ENCODE data around the gene COPZ2.

COPZ2 gene

DNA sequence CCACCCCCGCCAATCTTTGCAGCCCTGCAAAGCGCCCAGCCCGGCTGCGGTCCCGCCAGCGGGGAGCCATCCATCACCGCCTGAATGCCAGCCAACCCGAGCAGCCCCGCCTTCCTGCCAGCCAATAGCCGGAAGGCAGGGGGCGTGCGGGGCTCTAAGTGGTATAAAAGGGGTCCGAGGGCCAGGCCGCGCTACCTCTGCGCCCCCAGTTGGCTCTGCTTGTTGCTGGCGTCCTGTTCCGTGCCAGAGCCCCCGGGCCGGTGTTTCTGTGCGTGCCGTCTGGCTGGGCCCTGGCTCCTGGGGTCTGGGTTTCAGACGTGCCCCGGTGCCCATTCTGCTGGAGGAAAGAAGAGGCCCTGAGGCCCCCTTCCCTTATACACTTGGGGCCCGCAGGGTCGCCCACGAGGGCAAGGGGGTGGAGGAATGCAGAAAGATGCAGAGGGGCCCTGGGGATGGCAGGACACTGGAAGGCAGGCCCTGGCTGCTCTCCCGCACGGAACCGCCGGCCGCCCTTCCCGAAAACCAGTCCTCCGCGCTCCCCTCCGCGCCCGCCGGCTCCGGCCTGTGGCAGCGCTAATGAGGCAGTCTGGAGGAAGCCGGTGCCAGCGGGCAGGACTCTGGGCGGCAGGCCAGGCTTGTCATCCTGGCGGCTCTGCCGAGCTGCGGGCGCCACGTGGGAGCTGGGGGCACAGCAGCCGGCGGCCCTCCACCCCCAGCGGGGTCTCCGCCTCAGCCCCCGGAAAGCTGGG lies 14.0 kb downstream of the COPZ2 start (continued):
- TF ChIP-seq, protein P1, sequence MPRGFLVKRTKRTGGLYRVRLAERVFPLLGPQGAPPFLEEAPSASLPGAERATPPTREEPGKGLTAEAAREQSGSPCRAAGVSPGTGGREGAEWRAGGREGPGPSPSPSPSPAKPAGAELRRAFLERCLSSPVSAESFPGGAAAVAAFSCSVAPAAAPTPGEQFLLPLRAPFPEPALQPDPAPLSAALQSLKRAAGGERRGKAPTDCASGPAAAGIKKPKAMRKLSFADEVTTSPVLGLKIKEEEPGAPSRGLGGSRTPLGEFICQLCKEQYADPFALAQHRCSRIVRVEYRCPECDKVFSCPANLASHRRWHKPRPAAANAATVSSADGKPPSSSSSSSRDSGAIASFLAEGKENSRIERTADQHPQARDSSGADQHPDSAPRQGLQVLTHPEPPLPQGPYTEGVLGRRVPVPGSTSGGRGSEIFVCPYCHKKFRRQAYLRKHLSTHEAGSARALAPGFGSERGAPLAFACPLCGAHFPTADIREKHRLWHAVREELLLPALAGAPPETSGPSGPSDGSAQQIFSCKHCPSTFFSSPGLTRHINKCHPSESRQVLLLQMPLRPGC (tag by site-specific recombination; IDR thresholded peaks at IDR 0.05): no peak
- TF ChIP-seq BCL11A (tag by site-specific recombination; IDR thresholded peaks at IDR 0.05; ENCODE audit: low read depth): peak; percentile 61
- TF ChIP-seq, protein P2, sequence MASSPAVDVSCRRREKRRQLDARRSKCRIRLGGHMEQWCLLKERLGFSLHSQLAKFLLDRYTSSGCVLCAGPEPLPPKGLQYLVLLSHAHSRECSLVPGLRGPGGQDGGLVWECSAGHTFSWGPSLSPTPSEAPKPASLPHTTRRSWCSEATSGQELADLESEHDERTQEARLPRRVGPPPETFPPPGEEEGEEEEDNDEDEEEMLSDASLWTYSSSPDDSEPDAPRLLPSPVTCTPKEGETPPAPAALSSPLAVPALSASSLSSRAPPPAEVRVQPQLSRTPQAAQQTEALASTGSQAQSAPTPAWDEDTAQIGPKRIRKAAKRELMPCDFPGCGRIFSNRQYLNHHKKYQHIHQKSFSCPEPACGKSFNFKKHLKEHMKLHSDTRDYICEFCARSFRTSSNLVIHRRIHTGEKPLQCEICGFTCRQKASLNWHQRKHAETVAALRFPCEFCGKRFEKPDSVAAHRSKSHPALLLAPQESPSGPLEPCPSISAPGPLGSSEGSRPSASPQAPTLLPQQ (tag by site-specific recombination; IDR thresholded peaks at IDR 0.05): peak; percentile 18
- TF ChIP-seq, protein P3, sequence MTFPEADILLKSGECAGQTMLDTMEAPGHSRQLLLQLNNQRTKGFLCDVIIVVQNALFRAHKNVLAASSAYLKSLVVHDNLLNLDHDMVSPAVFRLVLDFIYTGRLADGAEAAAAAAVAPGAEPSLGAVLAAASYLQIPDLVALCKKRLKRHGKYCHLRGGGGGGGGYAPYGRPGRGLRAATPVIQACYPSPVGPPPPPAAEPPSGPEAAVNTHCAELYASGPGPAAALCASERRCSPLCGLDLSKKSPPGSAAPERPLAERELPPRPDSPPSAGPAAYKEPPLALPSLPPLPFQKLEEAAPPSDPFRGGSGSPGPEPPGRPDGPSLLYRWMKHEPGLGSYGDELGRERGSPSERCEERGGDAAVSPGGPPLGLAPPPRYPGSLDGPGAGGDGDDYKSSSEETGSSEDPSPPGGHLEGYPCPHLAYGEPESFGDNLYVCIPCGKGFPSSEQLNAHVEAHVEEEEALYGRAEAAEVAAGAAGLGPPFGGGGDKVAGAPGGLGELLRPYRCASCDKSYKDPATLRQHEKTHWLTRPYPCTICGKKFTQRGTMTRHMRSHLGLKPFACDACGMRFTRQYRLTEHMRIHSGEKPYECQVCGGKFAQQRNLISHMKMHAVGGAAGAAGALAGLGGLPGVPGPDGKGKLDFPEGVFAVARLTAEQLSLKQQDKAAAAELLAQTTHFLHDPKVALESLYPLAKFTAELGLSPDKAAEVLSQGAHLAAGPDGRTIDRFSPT (tag by site-specific recombination; IDR thresholded peaks at IDR 0.05): peak; percentile 91
- TF ChIP-seq GLIS1 (tag by site-specific recombination; IDR thresholded peaks at IDR 0.05): no peak; the same call in 1 of the 2 replicates
- TF ChIP-seq, protein P4, sequence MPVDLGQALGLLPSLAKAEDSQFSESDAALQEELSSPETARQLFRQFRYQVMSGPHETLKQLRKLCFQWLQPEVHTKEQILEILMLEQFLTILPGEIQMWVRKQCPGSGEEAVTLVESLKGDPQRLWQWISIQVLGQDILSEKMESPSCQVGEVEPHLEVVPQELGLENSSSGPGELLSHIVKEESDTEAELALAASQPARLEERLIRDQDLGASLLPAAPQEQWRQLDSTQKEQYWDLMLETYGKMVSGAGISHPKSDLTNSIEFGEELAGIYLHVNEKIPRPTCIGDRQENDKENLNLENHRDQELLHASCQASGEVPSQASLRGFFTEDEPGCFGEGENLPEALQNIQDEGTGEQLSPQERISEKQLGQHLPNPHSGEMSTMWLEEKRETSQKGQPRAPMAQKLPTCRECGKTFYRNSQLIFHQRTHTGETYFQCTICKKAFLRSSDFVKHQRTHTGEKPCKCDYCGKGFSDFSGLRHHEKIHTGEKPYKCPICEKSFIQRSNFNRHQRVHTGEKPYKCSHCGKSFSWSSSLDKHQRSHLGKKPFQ (tag by site-specific recombination; IDR thresholded peaks at IDR 0.05): 0 out of 2 replicates have a peak, but pooled peaks have one; percentile 20
- TF ChIP-seq ZNF133 (tag by site-specific recombination; IDR thresholded peaks at IDR 0.05): no peak
- TF ChIP-seq, protein P5, sequence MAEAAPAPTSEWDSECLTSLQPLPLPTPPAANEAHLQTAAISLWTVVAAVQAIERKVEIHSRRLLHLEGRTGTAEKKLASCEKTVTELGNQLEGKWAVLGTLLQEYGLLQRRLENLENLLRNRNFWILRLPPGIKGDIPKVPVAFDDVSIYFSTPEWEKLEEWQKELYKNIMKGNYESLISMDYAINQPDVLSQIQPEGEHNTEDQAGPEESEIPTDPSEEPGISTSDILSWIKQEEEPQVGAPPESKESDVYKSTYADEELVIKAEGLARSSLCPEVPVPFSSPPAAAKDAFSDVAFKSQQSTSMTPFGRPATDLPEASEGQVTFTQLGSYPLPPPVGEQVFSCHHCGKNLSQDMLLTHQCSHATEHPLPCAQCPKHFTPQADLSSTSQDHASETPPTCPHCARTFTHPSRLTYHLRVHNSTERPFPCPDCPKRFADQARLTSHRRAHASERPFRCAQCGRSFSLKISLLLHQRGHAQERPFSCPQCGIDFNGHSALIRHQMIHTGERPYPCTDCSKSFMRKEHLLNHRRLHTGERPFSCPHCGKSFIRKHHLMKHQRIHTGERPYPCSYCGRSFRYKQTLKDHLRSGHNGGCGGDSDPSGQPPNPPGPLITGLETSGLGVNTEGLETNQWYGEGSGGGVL (tag by site-specific recombination; IDR thresholded peaks at IDR 0.05): peak; percentile 40
- TF ChIP-seq IKZF3 (tag by site-specific recombination; IDR thresholded peaks at IDR 0.05): peak; percentile 76; the same call in 1 of the 2 replicates
- no peak for TF ChIP-seq ZNF837 (tag by site-specific recombination; IDR thresholded peaks at IDR 0.05)
- peak; percentile 46; the same call in 1 of the 2 replicates for TF ChIP-seq KLF7 (tag by site-specific recombination; IDR thresholded peaks at IDR 0.05; ENCODE audit: borderline replicate concordance)
- TF ChIP-seq ZNF776 (tag by site-specific recombination; IDR thresholded peaks at IDR 0.05; ENCODE audit: borderline replicate concordance): no peak
- TF ChIP-seq KLF9 (tag by site-specific recombination; IDR thresholded peaks at IDR 0.05; ENCODE audit: low read depth): peak; percentile 72
- no peak for TF ChIP-seq ZNF433 (tag by site-specific recombination; IDR thresholded peaks at IDR 0.05; ENCODE audit: low read depth)
- peak; percentile 68 for TF ChIP-seq KLF16 (tag by site-specific recombination; IDR thresholded peaks at IDR 0.05)
- TF ChIP-seq, protein P6, sequence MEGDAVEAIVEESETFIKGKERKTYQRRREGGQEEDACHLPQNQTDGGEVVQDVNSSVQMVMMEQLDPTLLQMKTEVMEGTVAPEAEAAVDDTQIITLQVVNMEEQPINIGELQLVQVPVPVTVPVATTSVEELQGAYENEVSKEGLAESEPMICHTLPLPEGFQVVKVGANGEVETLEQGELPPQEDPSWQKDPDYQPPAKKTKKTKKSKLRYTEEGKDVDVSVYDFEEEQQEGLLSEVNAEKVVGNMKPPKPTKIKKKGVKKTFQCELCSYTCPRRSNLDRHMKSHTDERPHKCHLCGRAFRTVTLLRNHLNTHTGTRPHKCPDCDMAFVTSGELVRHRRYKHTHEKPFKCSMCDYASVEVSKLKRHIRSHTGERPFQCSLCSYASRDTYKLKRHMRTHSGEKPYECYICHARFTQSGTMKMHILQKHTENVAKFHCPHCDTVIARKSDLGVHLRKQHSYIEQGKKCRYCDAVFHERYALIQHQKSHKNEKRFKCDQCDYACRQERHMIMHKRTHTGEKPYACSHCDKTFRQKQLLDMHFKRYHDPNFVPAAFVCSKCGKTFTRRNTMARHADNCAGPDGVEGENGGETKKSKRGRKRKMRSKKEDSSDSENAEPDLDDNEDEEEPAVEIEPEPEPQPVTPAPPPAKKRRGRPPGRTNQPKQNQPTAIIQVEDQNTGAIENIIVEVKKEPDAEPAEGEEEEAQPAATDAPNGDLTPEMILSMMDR (tag by site-specific recombination; IDR thresholded peaks at IDR 0.05): peak; percentile 84
- peak; percentile 27; the same call in 1 of the 2 replicates for TF ChIP-seq MYNN (tag by site-specific recombination; IDR thresholded peaks at IDR 0.05; ENCODE audit: borderline replicate concordance)
- TF ChIP-seq, protein P7, sequence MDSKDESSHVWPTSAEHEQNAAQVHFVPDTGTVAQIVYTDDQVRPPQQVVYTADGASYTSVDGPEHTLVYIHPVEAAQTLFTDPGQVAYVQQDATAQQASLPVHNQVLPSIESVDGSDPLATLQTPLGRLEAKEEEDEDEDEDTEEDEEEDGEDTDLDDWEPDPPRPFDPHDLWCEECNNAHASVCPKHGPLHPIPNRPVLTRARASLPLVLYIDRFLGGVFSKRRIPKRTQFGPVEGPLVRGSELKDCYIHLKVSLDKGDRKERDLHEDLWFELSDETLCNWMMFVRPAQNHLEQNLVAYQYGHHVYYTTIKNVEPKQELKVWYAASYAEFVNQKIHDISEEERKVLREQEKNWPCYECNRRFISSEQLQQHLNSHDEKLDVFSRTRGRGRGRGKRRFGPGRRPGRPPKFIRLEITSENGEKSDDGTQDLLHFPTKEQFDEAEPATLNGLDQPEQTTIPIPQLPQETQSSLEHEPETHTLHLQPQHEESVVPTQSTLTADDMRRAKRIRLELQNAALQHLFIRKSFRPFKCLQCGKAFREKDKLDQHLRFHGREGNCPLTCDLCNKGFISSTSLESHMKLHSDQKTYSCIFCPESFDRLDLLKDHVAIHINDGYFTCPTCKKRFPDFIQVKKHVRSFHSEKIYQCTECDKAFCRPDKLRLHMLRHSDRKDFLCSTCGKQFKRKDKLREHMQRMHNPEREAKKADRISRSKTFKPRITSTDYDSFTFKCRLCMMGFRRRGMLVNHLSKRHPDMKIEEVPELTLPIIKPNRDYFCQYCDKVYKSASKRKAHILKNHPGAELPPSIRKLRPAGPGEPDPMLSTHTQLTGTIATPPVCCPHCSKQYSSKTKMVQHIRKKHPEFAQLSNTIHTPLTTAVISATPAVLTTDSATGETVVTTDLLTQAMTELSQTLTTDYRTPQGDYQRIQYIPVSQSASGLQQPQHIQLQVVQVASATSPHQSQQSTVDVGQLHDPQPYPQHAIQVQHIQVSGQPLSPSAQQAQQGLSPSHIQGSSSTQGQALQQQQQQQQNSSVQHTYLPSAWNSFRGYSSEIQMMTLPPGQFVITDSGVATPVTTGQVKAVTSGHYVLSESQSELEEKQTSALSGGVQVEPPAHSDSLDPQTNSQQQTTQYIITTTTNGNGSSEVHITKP (tag by site-specific recombination; IDR thresholded peaks at IDR 0.05): peak; percentile 84
- TF ChIP-seq ZBTB17 (tag by site-specific recombination; IDR thresholded peaks at IDR 0.05): peak; percentile 71
- TF ChIP-seq, protein P8, sequence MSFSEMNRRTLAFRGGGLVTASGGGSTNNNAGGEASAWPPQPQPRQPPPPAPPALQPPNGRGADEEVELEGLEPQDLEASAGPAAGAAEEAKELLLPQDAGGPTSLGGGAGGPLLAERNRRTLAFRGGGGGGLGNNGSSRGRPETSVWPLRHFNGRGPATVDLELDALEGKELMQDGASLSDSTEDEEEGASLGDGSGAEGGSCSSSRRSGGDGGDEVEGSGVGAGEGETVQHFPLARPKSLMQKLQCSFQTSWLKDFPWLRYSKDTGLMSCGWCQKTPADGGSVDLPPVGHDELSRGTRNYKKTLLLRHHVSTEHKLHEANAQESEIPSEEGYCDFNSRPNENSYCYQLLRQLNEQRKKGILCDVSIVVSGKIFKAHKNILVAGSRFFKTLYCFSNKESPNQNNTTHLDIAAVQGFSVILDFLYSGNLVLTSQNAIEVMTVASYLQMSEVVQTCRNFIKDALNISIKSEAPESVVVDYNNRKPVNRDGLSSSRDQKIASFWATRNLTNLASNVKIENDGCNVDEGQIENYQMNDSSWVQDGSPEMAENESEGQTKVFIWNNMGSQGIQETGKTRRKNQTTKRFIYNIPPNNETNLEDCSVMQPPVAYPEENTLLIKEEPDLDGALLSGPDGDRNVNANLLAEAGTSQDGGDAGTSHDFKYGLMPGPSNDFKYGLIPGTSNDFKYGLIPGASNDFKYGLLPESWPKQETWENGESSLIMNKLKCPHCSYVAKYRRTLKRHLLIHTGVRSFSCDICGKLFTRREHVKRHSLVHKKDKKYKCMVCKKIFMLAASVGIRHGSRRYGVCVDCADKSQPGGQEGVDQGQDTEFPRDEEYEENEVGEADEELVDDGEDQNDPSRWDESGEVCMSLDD (tag by site-specific recombination; IDR thresholded peaks at IDR 0.05): peak; percentile 88
